HEK293 (cell line): ENCODE data around the gene PWP1.

Experiments
- CTCF ChIA-PET: fragments of 350-600 bp; formaldehyde crosslinking; extraction: SDS; loops from one replicate; lab custom pipeline; 2021; ENCODE audit warnings: antibody characterized with exemption; lab: Yijun Ruan, JAX
- POLR2A ChIA-PET: fragments of 300-600 bp; formaldehyde crosslinking; extraction: SDS; loops from one replicate; lab custom pipeline; 2020; ENCODE audit warnings: antibody characterized with exemption, inconsistent platforms; lab: Yijun Ruan, JAX
- H3K27ac ChIP-seq: fragments of 200-500 bp; sonication (Bioruptor generic); 2 replicates; pipeline ENCODE4 v1.5.1; 2014; ENCODE audit warnings: low read depth, low read length, control low read depth, inconsistent platforms; ENCODE audit errors: extremely low read depth
- H3K36me3 ChIP-seq, 2 experiments: fragments of 200-500 bp in 1 of 2; sonication (Bioruptor generic) in 1 of 2; 1 replicate in 1 of 2; 2 replicates in 1 of 2; pipeline ENCODE4 v1.5.1; 2014 to 2017; ENCODE audit warnings: inconsistent platforms in 2 of 2, low read length in 2 of 2; ENCODE audit not compliant: control insufficient read depth in 2 of 2, insufficient read depth in 1 of 2
- H3K4me1 ChIP-seq: fragments of 200-500 bp; sonication (Bioruptor generic); 2 replicates; pipeline ENCODE4 v1.5.1; 2014; ENCODE audit warnings: mild to moderate bottlenecking, low read length, inconsistent platforms; ENCODE audit not compliant: control insufficient read depth, insufficient read depth
- H3K4me3 ChIP-seq: 2 replicates; pipeline ENCODE4 v1.5.1; 2011; ENCODE audit warnings: low read depth, mild to moderate bottlenecking, control low read depth, low read length, moderate library complexity
- H3K9me3 ChIP-seq: fragments of 200-500 bp; sonication (Bioruptor generic); 2 replicates; pipeline ENCODE4 v1.5.1; 2014; ENCODE audit warnings: low read depth, low read length, inconsistent platforms; ENCODE audit not compliant: control insufficient read depth, insufficient read depth
- GLI4 ChIP-seq: fragments of 450-650 bp; formaldehyde crosslinking; IDR thresholded peaks from 2 replicates; pipeline ENCODE4 v1.5.1; 2016; ENCODE audit warnings: missing biosample characterization, missing genetic modification characterization
- KLF1 ChIP-seq: fragments of 450-650 bp; formaldehyde crosslinking; IDR thresholded peaks from 2 replicates; pipeline ENCODE4 v1.5.1; 2016; ENCODE audit warnings: missing biosample characterization, missing genetic modification characterization
- PRDM1 ChIP-seq: fragments of 450-650 bp; formaldehyde crosslinking; IDR thresholded peaks from 2 replicates; pipeline ENCODE4; 2016; ENCODE audit warnings: missing biosample characterization, missing genetic modification characterization
- RBAK ChIP-seq: fragments of 450-650 bp; formaldehyde crosslinking; IDR thresholded peaks from 2 replicates; pipeline ENCODE4 v1.5.1; 2016; ENCODE audit warnings: missing biosample characterization, missing genetic modification characterization
- WT1 ChIP-seq: fragments of 450-650 bp; formaldehyde crosslinking; IDR thresholded peaks from 2 replicates; pipeline ENCODE4 v1.5.1; 2016; ENCODE audit warnings: missing biosample characterization, missing genetic modification characterization
- ZFP3 ChIP-seq: fragments of 450-650 bp; formaldehyde crosslinking; IDR thresholded peaks from 2 replicates; pipeline ENCODE4 v1.5.1; 2016; ENCODE audit warnings: low read depth, missing biosample characterization, missing genetic modification characterization
- ZNF146 ChIP-seq: fragments of 450-650 bp; formaldehyde crosslinking; IDR thresholded peaks from 2 replicates; pipeline ENCODE4 v1.5.1; 2016; ENCODE audit warnings: missing biosample characterization, missing genetic modification characterization
- ZNF391 ChIP-seq: fragments of 450-650 bp; formaldehyde crosslinking; IDR thresholded peaks from 2 replicates; pipeline ENCODE4 v1.5.1; 2016; ENCODE audit warnings: low read depth, missing biosample characterization, missing genetic modification characterization, borderline replicate concordance
- ZNF488 ChIP-seq: fragments of 450-650 bp; formaldehyde crosslinking; IDR thresholded peaks from 2 replicates; pipeline ENCODE4 v1.5.1; 2016; ENCODE audit warnings: missing biosample characterization, missing genetic modification characterization
- ZNF529 ChIP-seq: fragments of 450-650 bp; formaldehyde crosslinking; IDR thresholded peaks from 2 replicates; pipeline ENCODE4 v1.5.1; 2017; ENCODE audit warnings: missing genetic modification characterization, missing biosample characterization; ENCODE audit not compliant: insufficient replicate concordance
- ZNF548 ChIP-seq: fragments of 450-650 bp; formaldehyde crosslinking; IDR thresholded peaks from 2 replicates; pipeline ENCODE4 v1.5.1; 2016; ENCODE audit warnings: missing biosample characterization, missing genetic modification characterization
- ZNF558 ChIP-seq: fragments of 450-650 bp; formaldehyde crosslinking; IDR thresholded peaks from 2 replicates; pipeline ENCODE4 v1.5.1; 2016; ENCODE audit warnings: missing biosample characterization, missing genetic modification characterization
- ZNF701 ChIP-seq: fragments of 450-650 bp; formaldehyde crosslinking; IDR thresholded peaks from 2 replicates; pipeline ENCODE4 v1.5.1; 2016; ENCODE audit warnings: missing biosample characterization, missing genetic modification characterization
- ZNF777 ChIP-seq: fragments of 450-650 bp; formaldehyde crosslinking; IDR thresholded peaks from 2 replicates; pipeline ENCODE4 v1.5.1; 2017; ENCODE audit warnings: missing biosample characterization, missing genetic modification characterization, borderline replicate concordance
- ZSCAN23 ChIP-seq: fragments of 450-650 bp; formaldehyde crosslinking; IDR thresholded peaks from 2 replicates; pipeline ENCODE4 v1.5.1; 2016; ENCODE audit warnings: missing biosample characterization, missing genetic modification characterization
- TF ChIP-seq, protein P1 (sequence below): fragments of 450-650 bp; formaldehyde crosslinking; IDR thresholded peaks from 2 replicates; pipeline ENCODE4; 2016; ENCODE audit warnings: missing biosample characterization, missing genetic modification characterization
- TF ChIP-seq, protein P2 (sequence below): IDR thresholded peaks from 2 replicates; pipeline ENCODE4 v1.6.1; 2011; ENCODE audit warnings: mild to moderate bottlenecking, low read depth, low read length, borderline replicate concordance
- TF ChIP-seq, protein P3 (sequence below): fragments of 450-650 bp; formaldehyde crosslinking; IDR thresholded peaks from 2 replicates; pipeline ENCODE4 v1.5.1; 2016; ENCODE audit warnings: missing biosample characterization, missing genetic modification characterization
- TF ChIP-seq, protein P4 (sequence below): fragments of 450-650 bp; formaldehyde crosslinking; IDR thresholded peaks from 2 replicates; pipeline ENCODE4 v1.5.1; 2016; ENCODE audit warnings: missing biosample characterization, missing genetic modification characterization

Gene PWP1

GRCh38 chr12:107660235-107660634 is 25.4 kb upstream of the PWP1 start:
- Histone ChIP-seq H3K4me1 (no peaks in the 10 kb centered on the region), H3K27ac (no peak overlapping the region), H3K36me3 (no peaks in the 10 kb centered on the region), H3K4me3 (no peak overlapping the region), H3K9me3 (no peaks in the 10 kb centered on the region)
- TF ChIP-seq ZFP3 (no peak), WT1 (tag by site-specific recombination) (no peak), ZNF777 (tag by site-specific recombination) (no peak), PRDM1 (tag by site-specific recombination) (no peak), ZNF548 (tag by site-specific recombination) (no peak)
- ChIA-PET CTCF (interaction anchor here (1.1 kb wide), 1 partner anchor 11 kb away, joined by 3 read pairs; no protein-coding TSS in a partner anchor), POLR2A (no interaction called here)

GRCh38 chr12:107660861-107661415 is 24.7 kb upstream of the PWP1 start:
- TF ChIP-seq ZNF558 (tag by site-specific recombination) (no peak), GLI4 (tag by site-specific recombination) (no peak), ZNF488 (no peak), ZNF146 (tag by site-specific recombination) (no peak), ZNF701 (tag by site-specific recombination) (no peak), ZSCAN23 (tag by site-specific recombination) (no peak), ZNF391 (tag by site-specific recombination) (no peak), RBAK (tag by site-specific recombination) (no peak), KLF1 (no peak), ZNF529 (tag by site-specific recombination) (no peak)
- TF ChIP-seq, protein P1, sequence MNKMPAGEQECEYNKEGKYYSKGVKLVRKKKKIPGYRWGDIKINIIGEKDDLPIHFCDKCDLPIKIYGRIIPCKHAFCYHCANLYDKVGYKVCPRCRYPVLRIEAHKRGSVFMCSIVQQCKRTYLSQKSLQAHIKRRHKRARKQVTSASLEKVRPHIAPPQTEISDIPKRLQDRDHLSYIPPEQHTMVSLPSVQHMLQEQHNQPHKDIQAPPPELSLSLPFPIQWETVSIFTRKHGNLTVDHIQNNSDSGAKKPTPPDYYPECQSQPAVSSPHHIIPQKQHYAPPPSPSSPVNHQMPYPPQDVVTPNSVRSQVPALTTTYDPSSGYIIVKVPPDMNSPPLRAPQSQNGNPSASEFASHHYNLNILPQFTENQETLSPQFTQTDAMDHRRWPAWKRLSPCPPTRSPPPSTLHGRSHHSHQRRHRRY (tag by site-specific recombination) = no peak
- TF ChIP-seq, protein P2, sequence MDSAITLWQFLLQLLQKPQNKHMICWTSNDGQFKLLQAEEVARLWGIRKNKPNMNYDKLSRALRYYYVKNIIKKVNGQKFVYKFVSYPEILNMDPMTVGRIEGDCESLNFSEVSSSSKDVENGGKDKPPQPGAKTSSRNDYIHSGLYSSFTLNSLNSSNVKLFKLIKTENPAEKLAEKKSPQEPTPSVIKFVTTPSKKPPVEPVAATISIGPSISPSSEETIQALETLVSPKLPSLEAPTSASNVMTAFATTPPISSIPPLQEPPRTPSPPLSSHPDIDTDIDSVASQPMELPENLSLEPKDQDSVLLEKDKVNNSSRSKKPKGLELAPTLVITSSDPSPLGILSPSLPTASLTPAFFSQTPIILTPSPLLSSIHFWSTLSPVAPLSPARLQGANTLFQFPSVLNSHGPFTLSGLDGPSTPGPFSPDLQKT = no peak
- TF ChIP-seq, protein P3, sequence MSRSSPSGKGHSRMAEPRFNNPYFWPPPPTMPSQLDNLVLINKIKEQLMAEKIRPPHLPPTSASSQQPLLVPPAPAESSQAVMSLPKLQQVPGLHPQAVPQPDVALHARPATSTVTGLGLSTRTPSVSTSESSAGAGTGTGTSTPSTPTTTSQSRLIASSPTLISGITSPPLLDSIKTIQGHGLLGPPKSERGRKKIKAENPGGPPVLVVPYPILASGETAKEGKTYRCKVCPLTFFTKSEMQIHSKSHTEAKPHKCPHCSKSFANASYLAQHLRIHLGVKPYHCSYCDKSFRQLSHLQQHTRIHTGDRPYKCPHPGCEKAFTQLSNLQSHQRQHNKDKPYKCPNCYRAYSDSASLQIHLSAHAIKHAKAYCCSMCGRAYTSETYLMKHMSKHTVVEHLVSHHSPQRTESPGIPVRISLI = no peak
- TF ChIP-seq, protein P4, sequence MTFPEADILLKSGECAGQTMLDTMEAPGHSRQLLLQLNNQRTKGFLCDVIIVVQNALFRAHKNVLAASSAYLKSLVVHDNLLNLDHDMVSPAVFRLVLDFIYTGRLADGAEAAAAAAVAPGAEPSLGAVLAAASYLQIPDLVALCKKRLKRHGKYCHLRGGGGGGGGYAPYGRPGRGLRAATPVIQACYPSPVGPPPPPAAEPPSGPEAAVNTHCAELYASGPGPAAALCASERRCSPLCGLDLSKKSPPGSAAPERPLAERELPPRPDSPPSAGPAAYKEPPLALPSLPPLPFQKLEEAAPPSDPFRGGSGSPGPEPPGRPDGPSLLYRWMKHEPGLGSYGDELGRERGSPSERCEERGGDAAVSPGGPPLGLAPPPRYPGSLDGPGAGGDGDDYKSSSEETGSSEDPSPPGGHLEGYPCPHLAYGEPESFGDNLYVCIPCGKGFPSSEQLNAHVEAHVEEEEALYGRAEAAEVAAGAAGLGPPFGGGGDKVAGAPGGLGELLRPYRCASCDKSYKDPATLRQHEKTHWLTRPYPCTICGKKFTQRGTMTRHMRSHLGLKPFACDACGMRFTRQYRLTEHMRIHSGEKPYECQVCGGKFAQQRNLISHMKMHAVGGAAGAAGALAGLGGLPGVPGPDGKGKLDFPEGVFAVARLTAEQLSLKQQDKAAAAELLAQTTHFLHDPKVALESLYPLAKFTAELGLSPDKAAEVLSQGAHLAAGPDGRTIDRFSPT (tag by site-specific recombination) = no peak
- Histone ChIP-seq H3K4me1 (no peaks in the 10 kb centered on the region), H3K4me3 (no peak overlapping the region), H3K36me3 (no peaks in the 10 kb centered on the region), H3K27ac (no peak overlapping the region), H3K9me3 (no peaks in the 10 kb centered on the region)
- ChIA-PET POLR2A (no interaction called here), CTCF (interaction anchor here (0.7 to 1.1 kb wide), 2 partner anchors 10 kb away, joined by 3 read pairs; no protein-coding TSS in a partner anchor)
